MCF 10A (cell line): ENCODE results near the gene SUPV3L1. TPM values are rescaled to one million over a fixed set of nuclear protein-coding genes. Genes with fewer than 3 reads are reported as not detected.
"Not testable (repeated sequence)": the region's sequence is repeated elsewhere in the genome, so short reads cannot be mapped to it uniquely, and the experiment has no call there.

ENCODE experiments used
- BruUV-seq: library from RNA; stranded (reverse); fragments of 400-500 nt; replicated peaks from 2 replicates; lab custom pipeline; 2021; lab: Mats Ljungman, UMichigan
- CTCF ChIA-PET: fragments of 300-600 bp; sonication (Branson Sonifier 250); formaldehyde crosslinking; extraction: SDS; loops from one replicate; lab custom pipeline; 2021; ENCODE audit warnings: antibody characterized with exemption, inconsistent platforms; lab: Yijun Ruan, JAX
- POLR2A ChIA-PET: fragments of 300-600, 350-650 bp; sonication (Branson Sonifier 250); formaldehyde crosslinking; extraction: SDS; loops from one replicate; lab custom pipeline; 2020; ENCODE audit warnings: antibody characterized with exemption, inconsistent platforms; lab: Yijun Ruan, JAX
- DNase-seq: peaks from one replicate; pipeline ENCODE4 v3.0.0-alpha.2; 2018; ENCODE audit not compliant: unreplicated experiment
- H3K27ac Mint-ChIP-seq: one replicate; pipeline ENCODE4 v1.8.0; 2022; ENCODE audit warnings: mild to moderate bottlenecking, low read depth, mixed read lengths; ENCODE audit not compliant: unreplicated experiment
- H3K27me3 Mint-ChIP-seq: one replicate; pipeline ENCODE4 v1.8.0; 2022; ENCODE audit warnings: mixed read lengths; ENCODE audit not compliant: insufficient read depth, unreplicated experiment
- H3K36me3 Mint-ChIP-seq: one replicate; pipeline ENCODE4 v1.8.0; 2022; ENCODE audit warnings: mild to moderate bottlenecking, moderate library complexity, mixed read lengths; ENCODE audit not compliant: insufficient read depth, unreplicated experiment
- H3K4me1 Mint-ChIP-seq: one replicate; pipeline ENCODE4 v1.8.0; 2022; ENCODE audit warnings: mixed read lengths; ENCODE audit not compliant: insufficient read depth, unreplicated experiment
- H3K4me3 Mint-ChIP-seq: one replicate; pipeline ENCODE4 v1.8.0; 2022; ENCODE audit warnings: mild to moderate bottlenecking, moderate library complexity, mixed read lengths; ENCODE audit not compliant: unreplicated experiment
- H3K9me3 Mint-ChIP-seq: one replicate; pipeline ENCODE4 v1.8.0; 2022; ENCODE audit warnings: mixed read lengths; ENCODE audit not compliant: unreplicated experiment
- intact Hi-C: fragments of 100-400 bp; cut with micrococcal nuclease; formaldehyde crosslinking; loops from 2 replicates; pipeline ENCODE4 v1.14.1; 2022
- total RNA-seq: library from RNA; stranded (reverse); gene quantifications from 2 replicates; pipeline ENCODE4 v1.2.3, GENCODE V29; 2022
- TF ChIP-seq, protein P1 (sequence below): fragments of 200-600 bp; IDR thresholded peaks from one replicate; pipeline ENCODE4 v1.8.0; 2022; ENCODE audit warnings: antibody characterized with exemption, mild to moderate bottlenecking; ENCODE audit not compliant: unreplicated experiment

Gene SUPV3L1
- total RNA-seq, 1 experiment from 2014 or later, result 73.6 TPM

DNA sequence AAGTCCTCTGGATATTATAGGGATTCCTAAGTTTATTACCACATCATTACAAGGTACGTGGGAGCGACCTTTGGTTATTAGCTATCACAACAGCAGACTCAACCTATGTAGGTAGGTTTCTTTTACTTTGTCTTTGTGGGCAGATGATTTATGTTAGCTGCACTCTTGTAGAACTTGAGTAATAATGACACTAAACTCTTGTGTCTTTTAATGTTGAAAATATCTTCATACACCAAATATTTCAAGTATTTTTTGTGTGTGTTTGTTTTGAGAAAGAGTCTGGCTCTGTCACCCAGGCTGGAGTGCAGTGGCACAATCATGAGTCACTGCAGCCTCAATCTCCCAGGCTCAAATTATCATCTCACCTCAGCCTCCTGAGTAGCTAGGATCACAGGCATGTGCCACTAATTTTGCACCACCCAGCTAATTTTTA is 19.2 kb upstream of the SUPV3L1 start:
- intact Hi-C loops, result no loop called here
- Mint-ChIP-seq H3K4me3 (no peak overlapping the region), H3K27ac (no peak overlapping the region), H3K9me3 (no peaks in the 10 kb centered on the region), H3K4me1 (peaks cover 5% of the 10 kb centered on the region), H3K36me3 (peaks cover 68% of the 10 kb centered on the region), H3K27me3 (no peaks in the 10 kb centered on the region)
- ChIA-PET POLR2A (interaction anchor here (1.3 to 2.3 kb wide), 2 partner anchors 13 to 19 kb away, joined by 4 to 9 read pairs; partner anchors contain the start of gene SUPV3L1), CTCF (no interaction called here)
- no TSS peak for BruUV-seq
- TF ChIP-seq, protein P1, sequence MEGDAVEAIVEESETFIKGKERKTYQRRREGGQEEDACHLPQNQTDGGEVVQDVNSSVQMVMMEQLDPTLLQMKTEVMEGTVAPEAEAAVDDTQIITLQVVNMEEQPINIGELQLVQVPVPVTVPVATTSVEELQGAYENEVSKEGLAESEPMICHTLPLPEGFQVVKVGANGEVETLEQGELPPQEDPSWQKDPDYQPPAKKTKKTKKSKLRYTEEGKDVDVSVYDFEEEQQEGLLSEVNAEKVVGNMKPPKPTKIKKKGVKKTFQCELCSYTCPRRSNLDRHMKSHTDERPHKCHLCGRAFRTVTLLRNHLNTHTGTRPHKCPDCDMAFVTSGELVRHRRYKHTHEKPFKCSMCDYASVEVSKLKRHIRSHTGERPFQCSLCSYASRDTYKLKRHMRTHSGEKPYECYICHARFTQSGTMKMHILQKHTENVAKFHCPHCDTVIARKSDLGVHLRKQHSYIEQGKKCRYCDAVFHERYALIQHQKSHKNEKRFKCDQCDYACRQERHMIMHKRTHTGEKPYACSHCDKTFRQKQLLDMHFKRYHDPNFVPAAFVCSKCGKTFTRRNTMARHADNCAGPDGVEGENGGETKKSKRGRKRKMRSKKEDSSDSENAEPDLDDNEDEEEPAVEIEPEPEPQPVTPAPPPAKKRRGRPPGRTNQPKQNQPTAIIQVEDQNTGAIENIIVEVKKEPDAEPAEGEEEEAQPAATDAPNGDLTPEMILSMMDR, result no peak
- peak; percentile 33 for DNase-seq

DNA sequence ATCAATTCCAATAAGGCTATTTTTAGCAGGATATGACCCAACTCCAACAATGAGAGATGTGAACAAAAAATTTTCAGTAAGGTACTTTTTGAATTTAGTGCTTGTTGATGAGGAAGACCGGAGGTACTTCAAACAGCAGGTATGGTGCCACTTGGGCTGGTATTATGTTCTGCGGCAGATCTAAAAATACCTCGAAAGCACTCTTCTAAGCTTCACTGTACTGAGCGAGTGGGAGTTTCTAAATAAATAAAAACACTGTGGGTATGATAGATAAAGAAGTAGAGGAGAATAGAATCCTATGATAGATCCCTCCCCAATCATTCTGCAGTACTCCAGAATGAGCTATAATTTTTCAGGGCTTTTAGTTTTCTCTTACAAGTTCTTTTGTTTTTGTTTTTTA is 11.5 kb upstream of the SUPV3L1 start:
- Mint-ChIP-seq H3K4me3 (no peak overlapping the region), H3K27me3 (no peaks in the 10 kb centered on the region), H3K27ac (no peak overlapping the region), H3K36me3 (peaks cover 92% of the 10 kb centered on the region), H3K4me1 (no peaks in the 10 kb centered on the region), H3K9me3 (no peaks in the 10 kb centered on the region)
- TF ChIP-seq, protein P1, result no peak
- POLR2A ChIA-PET, result interaction anchor here (0.6 to 1.0 kb wide), 2 partner anchors 43 to 230 kb away, joined by 3 to 5 read pairs; no protein-coding TSS in a partner anchor
- CTCF ChIA-PET, result no interaction called here
- no TSS peak for BruUV-seq
- no peak for DNase-seq
- intact Hi-C loops, result no loop called here

DNA sequence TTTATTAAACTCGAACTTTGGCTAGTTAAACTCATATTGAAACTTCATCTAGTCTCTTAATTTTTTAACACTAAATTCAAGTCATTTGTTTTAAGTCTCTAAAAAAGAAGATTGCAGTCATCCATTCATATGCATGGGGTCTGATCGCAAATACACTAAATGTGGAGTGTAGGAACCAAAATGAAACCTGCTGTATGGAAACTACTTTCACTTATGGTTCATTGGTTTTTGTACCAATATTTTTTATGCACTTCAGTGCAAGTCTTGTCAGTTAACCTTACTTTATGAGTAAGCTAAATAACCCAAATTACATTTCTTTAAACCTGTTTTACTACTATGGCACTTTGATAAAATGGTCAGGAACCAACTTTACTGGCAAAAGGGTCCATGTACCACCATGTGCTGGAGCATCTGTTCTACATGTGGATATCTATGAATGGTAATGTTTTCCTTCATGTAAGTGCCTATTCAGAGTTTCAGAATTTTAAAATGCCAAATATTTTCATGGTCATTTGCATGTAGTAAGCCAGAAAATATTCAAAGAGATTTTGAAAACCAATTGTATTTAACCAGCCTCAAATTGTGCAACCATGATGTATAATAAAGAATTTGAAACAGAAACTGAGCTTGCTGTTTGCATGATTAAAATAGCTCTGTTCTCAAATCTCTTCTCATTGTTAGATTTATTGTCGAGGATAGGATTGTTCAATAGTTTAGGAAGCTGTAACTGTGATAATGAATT is 7.6 kb upstream of the SUPV3L1 start:
- TF ChIP-seq, protein P1, result no peak
- ChIA-PET POLR2A (interaction anchor here (2.3 kb wide), 1 partner anchor 12 kb away, joined by 9 read pairs; no protein-coding TSS in a partner anchor), CTCF (interaction anchor here (0.6 kb wide), 1 partner anchor 9 kb away, joined by 5 read pairs; no protein-coding TSS in a partner anchor)
- H3K27me3 Mint-ChIP-seq, result no peaks in the 10 kb centered on the region
- DNase-seq, result no peak
- peaks cover 67% of the 10 kb centered on the region for H3K36me3 Mint-ChIP-seq
- intact Hi-C loops, result no loop called here
- H3K4me1 Mint-ChIP-seq, result no peaks in the 10 kb centered on the region
- no peak overlapping the region for H3K4me3 Mint-ChIP-seq
- BruUV-seq, result TSS peak; percentile 53
- no peak overlapping the region for H3K27ac Mint-ChIP-seq
- H3K9me3 Mint-ChIP-seq, result no peaks in the 10 kb centered on the region

DNA sequence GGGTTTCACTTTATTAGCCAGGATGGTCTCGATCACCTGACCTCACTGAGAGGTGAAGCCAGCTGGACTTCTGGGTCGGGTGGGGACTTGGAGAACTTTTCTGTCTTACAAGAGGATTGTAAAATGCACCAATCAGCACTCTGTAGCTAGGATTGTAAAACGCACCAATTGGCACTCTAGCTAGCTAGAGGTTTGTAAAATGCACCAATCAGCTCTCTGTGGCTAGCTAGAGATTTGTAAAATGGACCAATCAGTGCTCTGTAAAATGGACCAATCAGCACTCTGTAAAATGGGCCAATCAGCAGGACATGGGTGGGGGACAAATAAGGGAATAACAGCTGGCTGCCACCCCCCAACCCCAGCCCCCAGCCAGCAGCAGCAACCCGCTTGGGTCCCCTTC is 4.7 kb upstream of the SUPV3L1 start:
- H3K27ac Mint-ChIP-seq, CTCF ChIA-PET, DNase-seq, intact Hi-C loops, H3K27me3 Mint-ChIP-seq, H3K4me1 Mint-ChIP-seq, BruUV-seq, H3K4me3 Mint-ChIP-seq, H3K9me3 Mint-ChIP-seq: not testable (repeated sequence)
- H3K36me3 Mint-ChIP-seq, result peaks cover 44% of the 10 kb centered on the region
- POLR2A ChIA-PET, result interaction anchor here (0.5 to 1.4 kb wide), 4 partner anchors 12 to 1122 kb away, joined by 3 to 4 read pairs (median 4); no protein-coding TSS in a partner anchor
